HepG2 (cell line): Measurements from ENCODE around the gene PARP3. TPM values are rescaled to one million over a fixed set of nuclear protein-coding genes. Genes with fewer than 3 reads are reported as not detected.

Experiments
- CTCF ChIP-seq: sonication (generic); formaldehyde crosslinking; IDR thresholded peaks from 2 replicates; pipeline ENCODE4 v1.5.0; 2020; ENCODE audit warnings: mild to moderate bottlenecking, missing genetic modification reagents, moderate library complexity
- HNF1A ChIP-seq, 2 experiments: sonication (generic) in 1 of 2; formaldehyde crosslinking in 1 of 2; IDR thresholded peaks; 2 replicates each; pipeline versions ENCODE4 v1.4.0 to v1.6.1; 2016 to 2020; ENCODE audit warnings: borderline replicate concordance in 1 of 2, low read depth in 1 of 2, mild to moderate bottlenecking in 1 of 2, missing genetic modification reagents in 1 of 2
- KDM3A ChIP-seq: IDR thresholded peaks from 2 replicates; pipeline ENCODE4 v1.6.1; 2018; ENCODE audit warnings: low read depth, missing compliant biosample characterization
- REXO4 ChIP-seq: sonication (generic); formaldehyde crosslinking; IDR thresholded peaks from 2 replicates; pipeline ENCODE4 v1.8.0; 2022; ENCODE audit warnings: missing genetic modification reagents, mild to moderate bottlenecking, borderline replicate concordance
- SALL2 ChIP-seq: sonication (generic); formaldehyde crosslinking; IDR thresholded peaks from 2 replicates; pipeline ENCODE4 v1.8.1; 2023; ENCODE audit warnings: mild to moderate bottlenecking, missing genetic modification reagents, inconsistent platforms
- SRF ChIP-seq: IDR thresholded peaks from 2 replicates; pipeline ENCODE4 v1.6.1; 2011; ENCODE audit warnings: mild to moderate bottlenecking, low read depth, low read length, moderate library complexity
- ZNF552 ChIP-seq: sonication (generic); formaldehyde crosslinking; IDR thresholded peaks from 2 replicates; pipeline ENCODE4 v1.9.0; 2022; ENCODE audit warnings: missing genetic modification reagents, mild to moderate bottlenecking, borderline replicate concordance
- ZNF598 ChIP-seq: sonication (generic); formaldehyde crosslinking; IDR thresholded peaks from 2 replicates; pipeline ENCODE4 v1.5.1; 2020; ENCODE audit warnings: mild to moderate bottlenecking, missing genetic modification reagents, borderline replicate concordance
- ZNF724P ChIP-seq: sonication (generic); formaldehyde crosslinking; IDR thresholded peaks from 2 replicates; pipeline ENCODE4 v1.8.0; 2022; ENCODE audit warnings: missing genetic modification reagents, borderline replicate concordance
- polyA plus RNA-seq, 8 experiments: library from polyadenylated mRNA; depleted of rRNA in 3 of 8; stranded (reverse) in 7 of 8; unstranded in 1 of 8; fragments of >200 nt; fragmentation: Illumina TruSeq in 4 of 8; extraction: Trizol in 4 of 8; gene quantifications; 2 replicates each; pipeline versions ENCODE4 v1.2.1 to v1.2.3, GENCODE V29; 2011 to 2016; ENCODE audit warnings: low read depth in 4 of 8, missing spikeins in 1 of 8, mixed read lengths in 1 of 8; ENCODE audit not compliant: insufficient read depth in 1 of 8
- total RNA-seq, 5 experiments: library from RNA; depleted of rRNA; stranded (reverse); fragments of >200 nt; fragmentation: Illumina TruSeq; extraction: Trizol; gene quantifications; 2 replicates each; pipeline ENCODE4 v1.2.3, GENCODE V29; 2016; ENCODE audit warnings: low read depth in 1 of 5
- TF ChIP-seq, protein P1 (sequence below): sonication (generic); formaldehyde crosslinking; IDR thresholded peaks from 2 replicates; pipeline ENCODE4 v1.5.0; 2020; ENCODE audit warnings: missing genetic modification reagents, mild to moderate bottlenecking, borderline replicate concordance
- TF ChIP-seq, protein P2 (sequence below): sonication (generic); formaldehyde crosslinking; IDR thresholded peaks from 2 replicates; pipeline ENCODE4 v1.4.0; 2020; ENCODE audit warnings: missing genetic modification reagents
- TF ChIP-seq, protein P3 (sequence below): sonication (generic); formaldehyde crosslinking; IDR thresholded peaks from 2 replicates; pipeline ENCODE4 v1.8.0; 2022; ENCODE audit warnings: missing genetic modification reagents, mild to moderate bottlenecking, inconsistent platforms, borderline replicate concordance
- TF ChIP-seq, protein P4 (sequence below): sonication (generic); formaldehyde crosslinking; IDR thresholded peaks from 2 replicates; pipeline ENCODE4 v1.5.0; 2020; ENCODE audit warnings: mild to moderate bottlenecking, missing genetic modification reagents

Gene PARP3
- total and polyA plus RNA-seq, 2 of the 13 experiments (the other 11 are each of a cell fraction or from before 2014, with no cell fraction given), result 11.2 to 21.5 TPM

DNA sequence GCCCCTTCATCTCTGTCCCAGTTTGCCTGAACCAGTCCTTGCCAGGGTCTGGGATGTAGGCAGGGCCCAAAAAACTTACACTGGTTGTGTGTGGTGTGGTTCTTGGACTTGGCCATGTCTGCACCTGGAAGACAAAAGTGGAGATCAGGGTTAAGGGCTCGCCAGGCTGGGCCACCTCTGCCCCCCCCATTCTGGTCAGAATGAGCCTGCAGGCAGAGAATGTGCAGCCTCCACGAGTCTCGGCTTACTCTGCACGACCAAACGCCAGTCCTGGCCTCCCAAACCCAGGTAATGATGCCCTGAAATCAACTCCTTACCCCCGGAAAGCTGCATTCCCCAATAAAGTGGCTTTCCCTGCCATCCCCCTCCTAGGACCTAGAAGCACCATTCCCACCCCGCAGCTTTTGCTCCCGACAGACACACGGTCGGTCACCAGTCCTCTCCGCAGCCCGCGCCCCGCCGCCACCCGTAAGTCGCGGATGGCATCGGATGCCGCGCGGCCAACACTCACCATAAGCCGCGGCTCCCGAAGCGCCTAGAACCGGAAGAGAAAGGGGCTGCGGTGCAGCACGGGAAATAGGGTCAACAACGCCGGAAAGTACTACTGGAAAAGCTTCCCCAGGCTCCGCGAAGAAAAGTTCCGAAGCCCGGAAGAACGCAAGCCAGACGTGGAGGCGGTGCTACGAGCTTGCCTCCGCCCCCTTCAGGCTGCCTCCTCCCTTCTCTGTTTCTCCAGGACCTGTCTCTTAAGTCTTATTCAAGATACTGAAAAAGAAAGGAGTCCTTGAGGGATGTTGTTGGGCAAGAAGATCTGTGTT is 53.4 kb downstream of the PARP3 start, which contains the start of gene RPL29 (continued):
- TF ChIP-seq, protein P1, sequence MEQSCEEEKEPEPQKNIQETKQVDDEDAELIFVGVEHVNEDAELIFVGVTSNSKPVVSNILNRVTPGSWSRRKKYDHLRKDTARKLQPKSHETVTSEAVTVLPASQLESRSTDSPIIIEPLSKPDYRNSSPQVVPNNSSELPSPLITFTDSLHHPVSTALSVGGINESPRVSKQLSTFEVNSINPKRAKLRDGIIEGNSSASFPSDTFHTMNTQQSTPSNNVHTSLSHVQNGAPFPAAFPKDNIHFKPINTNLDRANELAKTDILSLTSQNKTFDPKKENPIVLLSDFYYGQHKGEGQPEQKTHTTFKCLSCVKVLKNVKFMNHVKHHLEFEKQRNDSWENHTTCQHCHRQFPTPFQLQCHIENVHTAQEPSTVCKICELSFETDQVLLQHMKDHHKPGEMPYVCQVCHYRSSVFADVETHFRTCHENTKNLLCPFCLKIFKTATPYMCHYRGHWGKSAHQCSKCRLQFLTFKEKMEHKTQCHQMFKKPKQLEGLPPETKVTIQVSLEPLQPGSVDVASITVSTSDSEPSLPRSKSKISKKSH (CRISPR knock-in tag), result peak; percentile 49; the same call in 1 of the 2 replicates
- TF ChIP-seq SRF, result peak; percentile 64
- no peak for TF ChIP-seq ZNF552
- TF ChIP-seq, protein P2, sequence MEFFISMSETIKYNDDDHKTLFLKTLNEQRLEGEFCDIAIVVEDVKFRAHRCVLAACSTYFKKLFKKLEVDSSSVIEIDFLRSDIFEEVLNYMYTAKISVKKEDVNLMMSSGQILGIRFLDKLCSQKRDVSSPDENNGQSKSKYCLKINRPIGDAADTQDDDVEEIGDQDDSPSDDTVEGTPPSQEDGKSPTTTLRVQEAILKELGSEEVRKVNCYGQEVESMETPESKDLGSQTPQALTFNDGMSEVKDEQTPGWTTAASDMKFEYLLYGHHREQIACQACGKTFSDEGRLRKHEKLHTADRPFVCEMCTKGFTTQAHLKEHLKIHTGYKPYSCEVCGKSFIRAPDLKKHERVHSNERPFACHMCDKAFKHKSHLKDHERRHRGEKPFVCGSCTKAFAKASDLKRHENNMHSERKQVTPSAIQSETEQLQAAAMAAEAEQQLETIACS, result no peak
- TF ChIP-seq, protein P3, sequence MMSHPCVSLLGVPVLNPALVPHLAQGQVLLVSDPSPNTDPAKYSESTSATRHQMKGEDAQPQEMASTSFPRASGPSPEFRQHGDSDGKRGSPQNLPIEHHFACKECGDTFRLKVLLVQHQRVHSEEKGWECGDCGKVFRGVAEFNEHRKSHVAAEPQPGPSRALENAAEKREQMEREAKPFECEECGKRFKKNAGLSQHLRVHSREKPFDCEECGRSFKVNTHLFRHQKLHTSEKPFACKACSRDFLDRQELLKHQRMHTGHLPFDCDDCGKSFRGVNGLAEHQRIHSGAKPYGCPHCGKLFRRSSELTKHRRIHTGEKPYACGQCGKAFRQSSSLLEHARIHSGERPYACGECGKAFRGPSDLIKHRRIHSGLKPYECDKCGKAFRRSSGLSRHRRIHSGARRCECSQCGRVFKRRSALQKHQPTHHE (CRISPR knock-in tag), result peak; percentile 86
- 0 out of 2 replicates have a peak, but pooled peaks have one; percentile 9 for TF ChIP-seq REXO4 (CRISPR knock-in tag)
- TF ChIP-seq CTCF (CRISPR knock-in tag), result peak; percentile 49
- TF ChIP-seq ZNF724P, result no peak; the same call in 1 of the 2 replicates
- TF ChIP-seq KDM3A (CRISPR knock-in tag), result peak; percentile 83
- TF ChIP-seq ZNF598, result no peak; the same call in 1 of the 2 replicates
- TF ChIP-seq, protein P4, sequence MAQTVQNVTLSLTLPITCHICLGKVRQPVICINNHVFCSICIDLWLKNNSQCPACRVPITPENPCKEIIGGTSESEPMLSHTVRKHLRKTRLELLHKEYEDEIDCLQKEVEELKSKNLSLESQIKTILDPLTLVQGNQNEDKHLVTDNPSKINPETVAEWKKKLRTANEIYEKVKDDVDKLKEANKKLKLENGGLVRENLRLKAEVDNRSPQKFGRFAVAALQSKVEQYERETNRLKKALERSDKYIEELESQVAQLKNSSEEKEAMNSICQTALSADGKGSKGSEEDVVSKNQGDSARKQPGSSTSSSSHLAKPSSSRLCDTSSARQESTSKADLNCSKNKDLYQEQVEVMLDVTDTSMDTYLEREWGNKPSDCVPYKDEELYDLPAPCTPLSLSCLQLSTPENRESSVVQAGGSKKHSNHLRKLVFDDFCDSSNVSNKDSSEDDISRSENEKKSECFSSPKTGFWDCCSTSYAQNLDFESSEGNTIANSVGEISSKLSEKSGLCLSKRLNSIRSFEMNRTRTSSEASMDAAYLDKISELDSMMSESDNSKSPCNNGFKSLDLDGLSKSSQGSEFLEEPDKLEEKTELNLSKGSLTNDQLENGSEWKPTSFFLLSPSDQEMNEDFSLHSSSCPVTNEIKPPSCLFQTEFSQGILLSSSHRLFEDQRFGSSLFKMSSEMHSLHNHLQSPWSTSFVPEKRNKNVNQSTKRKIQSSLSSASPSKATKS (CRISPR knock-in tag), result peak; percentile 68; the same call in 1 of the 2 replicates
- TF ChIP-seq HNF1A (IDR thresholded peaks at IDR 0.05; ENCODE audit: low read depth), result no peak
- TF ChIP-seq HNF1A (CRISPR knock-in tag; IDR thresholded peaks at IDR 0.05; ENCODE audit: borderline replicate concordance), result peak; percentile 73; the same call in 1 of the 2 replicates
- peak; percentile 89 for TF ChIP-seq SALL2 (CRISPR knock-in tag)
